ENCODE results near the gene PSPN. TPM values are rescaled to one million over a fixed set of nuclear protein-coding genes. Genes with fewer than 3 reads are reported as not detected.

The PSPN gene
- total and polyA plus RNA-seq, 2 of the 13 experiments (the other 11 are each of a cell fraction or from before 2014, with no cell fraction given) = 0.69 to 1.1 TPM

- peak; percentile 60 for TF ChIP-seq ATF2 (CRISPR knock-in tag; IDR thresholded peaks at IDR 0.05)
- TF ChIP-seq ZNF362 (CRISPR knock-in tag; IDR thresholded peaks at IDR 0.05; ENCODE audit: borderline replicate concordance) = no peak
- peak; percentile 99 for TF ChIP-seq NR2C2 (CRISPR knock-in tag; IDR thresholded peaks at IDR 0.05; ENCODE audit: borderline replicate concordance)
- TF ChIP-seq ZNF343 (CRISPR knock-in tag; IDR thresholded peaks at IDR 0.05) = no peak
- no peak for TF ChIP-seq ZNF232 (CRISPR knock-in tag; IDR thresholded peaks at IDR 0.05; ENCODE audit: borderline replicate concordance)
- TF ChIP-seq DR1 (CRISPR knock-in tag; IDR thresholded peaks at IDR 0.05) = peak; percentile 31; the same call in 1 of the 2 replicates
- 0 out of 2 replicates have a peak, but pooled peaks have one; percentile 55 for TF ChIP-seq ZNF572 (CRISPR knock-in tag; IDR thresholded peaks at IDR 0.05)
- 0 out of 2 replicates have a peak, but pooled peaks have one; percentile 25 for TF ChIP-seq NR2F2 (IDR thresholded peaks at IDR 0.05; ENCODE audit: borderline replicate concordance, low read depth)
- TF ChIP-seq SRY (CRISPR knock-in tag; IDR thresholded peaks at IDR 0.05) = 0 out of 2 replicates have a peak, but pooled peaks have one; percentile 58
- TF ChIP-seq GMEB1 (CRISPR knock-in tag; IDR thresholded peaks at IDR 0.05; ENCODE audit: borderline replicate concordance) = peak; percentile 82; the same call in 1 of the 2 replicates
- peak; percentile 49; the same call in 1 of the 2 replicates for TF ChIP-seq ZNF614 (CRISPR knock-in tag; IDR thresholded peaks at IDR 0.05; ENCODE audit: borderline replicate concordance)
- TF ChIP-seq ZFX (CRISPR knock-in tag; IDR thresholded peaks at IDR 0.05; ENCODE audit: low read depth) = peak; percentile 94
- TF ChIP-seq RFX3 (CRISPR knock-in tag; IDR thresholded peaks at IDR 0.05) = peak; percentile 81
- 0 out of 2 replicates have a peak, but pooled peaks have one; percentile 12 for TF ChIP-seq HHEX (CRISPR knock-in tag; IDR thresholded peaks at IDR 0.05)
- peak; percentile 50 for TF ChIP-seq KMT2B (CRISPR knock-in tag; IDR thresholded peaks at IDR 0.05)
- TF ChIP-seq ZNF496 (CRISPR knock-in tag; IDR thresholded peaks at IDR 0.05; ENCODE audit: insufficient replicate concordance) = no peak
- peak; percentile 50; the same call in 1 of the 2 replicates for TF ChIP-seq ZBTB44 (CRISPR knock-in tag; IDR thresholded peaks at IDR 0.05)
- peak; percentile 76 for TF ChIP-seq HDAC1 (CRISPR knock-in tag; IDR thresholded peaks at IDR 0.05)
- no peak for TF ChIP-seq ZNF691 (CRISPR knock-in tag; IDR thresholded peaks at IDR 0.05; ENCODE audit: borderline replicate concordance, low read depth)
- peak; percentile 57; the same call in 1 of the 2 replicates for TF ChIP-seq ZBTB42 (CRISPR knock-in tag; IDR thresholded peaks at IDR 0.05)
- TF ChIP-seq ZNF547 (CRISPR knock-in tag; IDR thresholded peaks at IDR 0.05) = peak; percentile 25; the same call in 1 of the 2 replicates
Observed at GRCh38 chr19:6393074-6393982, 17.6 kb upstream of the PSPN start, which contains the start of gene GTF2F1 (continued).

All from HepG2 (cell line).